GM18499 (cell line): Measurements from ENCODE around the gene PPM1H.
A peak's percentile ranks its signal among the peaks of the same experiment; 100 is the strongest.

Experiments
- ATAC-seq: cut with Tn5 transposase; IDR thresholded peaks from one replicate; pipeline ENCODE4 v1.9.1; 2021; ENCODE audit warnings: moderate number of reproducible peaks; ENCODE audit not compliant: insufficient read depth, unreplicated experiment

Gene PPM1H

DNA sequence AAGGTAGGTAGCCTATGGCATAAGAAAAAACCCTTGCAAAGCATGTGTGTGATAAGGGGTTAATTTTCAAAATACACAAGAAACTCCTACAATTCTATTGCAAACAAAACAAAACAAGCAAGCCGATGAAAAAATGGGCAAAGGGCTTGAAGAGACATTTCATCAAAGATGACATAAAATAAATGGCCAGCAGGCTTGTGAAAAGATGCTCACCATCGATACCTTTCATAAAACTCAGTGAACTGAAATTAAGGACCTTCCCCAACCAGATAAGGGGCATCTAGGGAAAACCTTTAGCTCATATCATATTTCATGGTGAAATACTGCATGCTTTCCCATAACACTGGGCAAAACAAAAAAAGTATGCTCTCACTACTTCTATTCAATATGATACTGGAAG, 131.2 kb downstream of the PPM1H start:
- ATAC-seq, result no peak

DNA sequence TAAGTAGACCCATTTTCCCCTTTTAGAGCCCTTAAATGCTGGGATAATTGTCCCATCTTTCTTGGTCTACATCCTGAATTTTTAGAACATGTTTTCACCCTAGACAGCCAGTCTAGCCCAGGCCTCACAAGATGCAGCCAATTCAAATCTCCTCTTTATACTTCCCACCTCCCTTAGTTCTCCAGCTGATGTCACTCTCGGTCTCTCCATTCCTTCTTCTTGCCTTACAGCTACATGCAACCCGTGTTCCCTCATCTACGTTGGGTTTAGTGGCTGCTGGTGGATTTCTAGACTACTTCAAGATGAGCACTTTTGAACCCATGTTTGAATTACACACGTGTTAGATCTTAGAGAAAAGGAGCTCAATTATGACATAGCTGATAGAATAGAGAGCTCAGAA, 132.0 kb downstream of the PPM1H start:
- no peak for ATAC-seq

DNA sequence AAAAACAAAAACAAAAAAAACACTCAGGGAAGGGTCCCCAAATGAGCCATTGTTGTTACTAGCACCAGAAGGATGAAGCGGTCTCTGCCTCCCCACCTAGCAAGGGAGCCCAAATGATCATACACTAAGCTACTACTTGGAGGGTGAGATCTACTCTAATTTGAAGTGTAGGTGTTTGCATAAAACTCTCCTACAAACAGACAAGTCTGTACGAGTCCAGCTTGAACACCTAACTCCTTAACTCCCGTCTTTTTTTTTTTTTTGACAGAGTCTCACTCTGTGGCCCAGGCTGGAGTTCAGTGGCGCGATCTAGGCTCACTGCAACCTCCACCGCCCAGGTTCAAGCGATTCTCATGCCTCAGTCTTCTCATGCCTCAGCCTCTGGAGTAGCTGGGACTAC, 132.6 kb downstream of the PPM1H start:
- ATAC-seq, result no peak

GRCh38 chr12:62801796-62802195, 133.2 kb downstream of the PPM1H start:
- no peak for ATAC-seq

- ATAC-seq, result no peak
These were observed 134.1 kb downstream of the PPM1H start for GRCh38 chr12:62800707-62801400.

DNA sequence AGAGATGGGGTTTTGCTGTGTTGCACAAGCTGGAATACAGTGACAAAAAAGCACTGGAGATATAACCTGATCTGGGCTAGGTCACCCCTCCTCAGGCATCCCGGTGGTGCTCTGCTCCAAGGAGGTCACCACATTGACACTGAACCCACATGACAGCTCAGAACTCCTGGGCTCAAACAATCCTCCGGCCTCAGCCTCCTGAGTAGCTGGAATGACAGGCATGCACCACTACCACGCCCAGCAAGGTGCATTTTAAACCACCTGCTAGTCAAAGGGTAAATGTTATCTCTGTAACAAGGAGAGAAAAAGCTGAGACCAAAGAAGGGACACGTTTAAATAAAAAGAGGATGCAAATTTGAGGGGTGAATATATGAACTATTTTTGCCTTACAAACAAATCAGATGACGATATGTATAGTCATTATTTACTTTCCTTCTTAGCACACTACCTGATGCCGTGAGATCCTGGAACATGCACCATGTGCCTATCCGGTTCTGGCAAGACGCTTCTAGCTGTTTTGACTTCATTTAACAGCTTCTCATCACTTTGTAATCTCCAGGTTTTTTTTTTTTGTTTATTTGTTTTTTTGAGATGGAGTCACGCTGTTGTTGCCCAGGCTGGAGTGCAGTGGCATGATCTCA, 135.1 kb downstream of the PPM1H start:
- ATAC-seq, result peak; percentile 72

- ATAC-seq, result peak; percentile 58
These were observed 135.7 kb downstream of the PPM1H start for GRCh38 chr12:62799126-62799736.

DNA sequence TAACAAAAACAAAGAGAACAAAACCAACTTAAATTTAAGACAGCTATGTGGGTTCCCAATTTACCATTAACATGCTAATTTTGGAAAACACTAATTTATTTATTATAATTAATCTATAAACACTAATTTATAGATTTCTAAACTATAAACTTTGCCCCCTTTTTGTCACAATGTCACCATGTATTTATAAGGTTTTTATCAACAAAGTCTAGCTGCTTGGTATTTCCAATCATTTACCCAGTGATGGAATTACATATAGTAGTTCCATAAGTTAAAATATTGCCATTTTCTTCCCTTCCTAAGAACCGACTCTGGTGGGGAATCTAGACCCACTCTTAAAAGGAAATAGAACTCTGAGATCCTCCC, 140.7 kb downstream of the PPM1H start:
- ATAC-seq, result no peak

GRCh38 chr12:62793256-62794217, 141.4 kb downstream of the PPM1H start:
- ATAC-seq, result peak; percentile 54

DNA sequence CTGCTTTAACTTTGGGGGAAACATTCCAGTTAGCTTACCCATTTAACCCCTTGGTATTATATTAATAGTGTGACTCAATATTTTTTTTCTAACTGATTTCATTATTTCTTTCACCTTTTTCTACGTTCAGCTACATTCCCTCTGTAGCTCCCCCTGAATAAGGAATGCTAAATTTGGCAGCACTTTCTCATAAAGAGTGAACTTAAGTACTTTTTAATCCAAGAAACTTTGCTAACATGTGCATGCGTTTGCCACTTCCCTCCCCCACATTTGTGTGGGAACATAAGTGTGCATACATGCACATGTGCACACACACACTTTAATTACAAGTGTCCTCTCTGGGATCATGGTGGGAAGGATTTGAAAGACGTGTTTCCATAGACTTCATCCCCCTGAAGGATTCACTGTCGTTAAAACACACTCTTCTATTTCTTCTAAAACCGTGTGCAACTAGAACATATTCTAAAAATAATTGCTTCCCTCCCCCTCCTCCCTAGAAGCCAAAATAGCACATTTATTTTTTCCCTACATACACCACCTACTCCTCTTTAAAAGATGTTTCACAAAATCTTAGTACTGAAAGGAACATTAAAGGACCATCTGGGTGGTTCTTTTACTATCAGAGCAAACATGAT, 142.6 kb downstream of the PPM1H start:
- ATAC-seq, result no peak

DNA sequence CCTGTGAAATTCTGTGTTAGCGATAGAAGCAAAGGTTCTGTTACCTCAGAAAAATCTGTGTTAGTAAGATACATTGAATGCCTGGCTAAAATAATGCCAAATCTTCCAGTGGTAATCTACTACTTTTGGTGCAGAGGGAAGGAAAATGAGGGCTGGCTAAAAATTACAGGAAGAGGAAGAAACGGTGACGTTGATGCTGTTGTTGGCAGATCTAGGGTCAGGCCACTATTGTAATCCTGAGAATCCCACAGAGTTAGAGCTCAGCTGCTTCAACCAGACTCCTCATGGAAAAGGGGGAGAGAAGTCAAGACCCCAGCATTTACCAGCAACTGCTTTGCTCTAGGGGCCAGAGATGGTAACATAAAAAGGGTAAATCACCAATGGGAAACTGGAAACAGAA, 145.1 kb downstream of the PPM1H start:
- no peak for ATAC-seq

- ATAC-seq, result no peak
These were observed 147.3 kb downstream of the PPM1H start for GRCh38 chr12:62787611-62788010.

GRCh38 chr12:62787023-62787422, 147.9 kb downstream of the PPM1H start:
- ATAC-seq, result no peak

GRCh38 chr12:62785941-62786559, 148.9 kb downstream of the PPM1H start:
- no peak for ATAC-seq

- ATAC-seq, result no peak
These were observed 150.4 kb downstream of the PPM1H start for GRCh38 chr12:62784576-62784975.

DNA sequence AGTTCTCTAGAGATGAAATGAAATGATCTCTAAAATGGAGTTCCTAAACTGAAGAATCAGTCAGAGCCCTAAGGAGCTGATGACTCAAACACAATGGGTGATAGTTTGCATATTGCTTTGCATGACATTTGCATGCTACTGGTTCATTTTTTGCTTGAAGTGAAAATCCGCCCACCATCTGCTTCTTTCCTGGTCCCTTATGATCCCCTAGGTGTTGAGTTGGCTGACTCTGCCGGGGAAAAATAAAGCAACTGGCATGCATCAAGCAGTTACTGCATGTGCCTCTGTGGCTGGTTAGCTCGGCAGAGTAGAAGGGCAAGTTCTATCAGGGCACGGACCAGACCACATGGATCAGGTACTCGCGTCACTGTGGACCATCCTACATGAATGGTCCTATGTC, 151.1 kb downstream of the PPM1H start:
- no peak for ATAC-seq

DNA sequence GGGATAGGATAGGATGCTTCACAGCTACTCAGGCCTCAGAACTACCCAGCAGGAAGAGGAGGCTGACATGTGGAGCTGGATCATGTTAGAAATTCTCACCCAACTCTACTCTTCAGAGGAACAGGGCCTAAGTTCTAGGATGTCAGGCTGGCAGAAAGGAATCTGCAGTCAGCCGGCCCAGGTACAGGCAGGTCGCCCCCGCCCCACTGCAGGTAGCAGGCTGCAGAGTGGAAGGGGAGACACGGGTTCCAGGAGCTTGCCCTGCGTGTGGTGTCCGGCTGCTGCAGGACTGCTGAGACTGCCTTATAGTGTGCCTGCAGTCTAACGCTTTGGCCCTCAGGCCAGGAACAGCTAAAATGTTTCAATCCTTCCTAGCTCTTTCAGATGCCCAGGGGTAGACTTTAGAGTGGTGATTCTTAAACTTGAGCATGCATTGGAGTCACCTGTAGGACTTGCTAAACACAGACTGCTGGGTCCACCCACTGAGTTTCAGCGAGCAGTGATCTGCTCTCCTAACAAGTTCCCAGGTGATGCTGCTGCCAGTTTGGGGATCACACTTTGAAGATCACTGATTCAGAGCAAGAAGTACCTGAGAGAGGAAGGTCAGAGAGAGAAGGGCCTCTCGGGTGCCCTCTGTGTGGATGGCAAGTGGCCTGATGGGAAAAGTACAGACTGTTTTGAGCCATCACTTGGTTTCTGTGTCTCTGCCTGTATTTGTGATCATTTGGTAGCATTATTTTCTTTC, 153.6 kb downstream of the PPM1H start:
- ATAC-seq, result no peak

DNA sequence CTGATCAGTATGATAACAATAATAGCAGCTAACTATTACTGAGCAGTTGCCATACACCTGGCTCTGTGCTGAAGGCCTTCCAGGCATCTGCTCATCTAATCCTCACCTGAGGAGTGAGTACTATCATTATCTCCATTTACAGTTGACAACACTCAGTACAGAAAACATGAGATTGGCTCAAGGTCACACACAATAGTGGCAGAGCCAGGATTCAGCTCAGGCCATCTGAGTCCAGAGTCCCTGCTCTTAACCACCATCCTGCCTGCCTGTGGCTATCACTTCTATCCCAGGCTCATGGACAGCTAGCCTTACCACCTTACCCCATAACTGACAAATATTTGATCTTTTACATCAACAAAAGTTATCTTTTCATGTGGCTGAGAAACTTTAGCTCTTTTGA, 155.5 kb downstream of the PPM1H start:
- ATAC-seq, result no peak

DNA sequence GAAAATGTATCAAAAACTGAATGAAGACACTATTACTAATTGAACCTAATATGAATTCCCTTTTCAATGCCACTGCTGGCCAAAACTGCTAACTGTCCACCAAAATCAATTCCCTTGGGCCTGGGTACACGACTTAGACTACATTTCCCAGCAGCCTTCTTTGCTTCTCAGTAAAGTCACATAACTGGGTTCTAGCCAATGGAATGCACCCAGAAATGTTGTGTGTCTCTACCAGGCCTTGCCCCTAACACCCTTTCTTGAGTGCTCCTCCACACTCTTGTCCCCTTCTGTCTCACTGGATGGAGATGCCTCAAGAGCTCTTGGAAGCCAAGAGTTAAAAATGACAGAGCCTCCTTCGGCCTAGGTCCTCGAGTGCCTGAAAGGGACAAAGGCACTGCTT, 156.8 kb downstream of the PPM1H start:
- no peak for ATAC-seq
